ENCODE results near the gene DUOXA1. TPM values are rescaled to one million over a fixed set of nuclear protein-coding genes. Genes with fewer than 3 reads are reported as not detected.
A peak's percentile ranks its signal among the peaks of the same experiment; 100 is the strongest.

The DUOXA1 gene
- total RNA-seq, 1 donor: not detected

GRCh38 chr15:45146405-45146804 is 16.7 kb upstream of the DUOXA1 start:
- DNase-seq (ENCODE audit: low read depth): peak; percentile 4
- H3K4me3 ChIP-seq (ENCODE audit: low read depth, low read length): no peak overlapping the region
- no peak for TF ChIP-seq CTCF (IDR thresholded peaks at IDR 0.05; ENCODE audit: insufficient read depth, low read depth, low read length)

GRCh38 chr15:45144775-45145174 is 15.1 kb upstream of the DUOXA1 start:
- no peak for DNase-seq (ENCODE audit: low read depth)
- no peak overlapping the region for H3K4me3 ChIP-seq (ENCODE audit: low read depth, low read length)
- TF ChIP-seq CTCF (IDR thresholded peaks at IDR 0.05; ENCODE audit: insufficient read depth, low read depth, low read length): no peak

- no peak overlapping the region for H3K4me3 ChIP-seq (ENCODE audit: low read depth, low read length)
- DNase-seq (ENCODE audit: low read depth): no peak
- TF ChIP-seq CTCF (IDR thresholded peaks at IDR 0.05; ENCODE audit: insufficient read depth, low read depth, low read length): no peak
Observed at GRCh38 chr15:45143946-45144345, 14.3 kb upstream of the DUOXA1 start.

- DNase-seq (ENCODE audit: low read depth): no peak
- TF ChIP-seq CTCF (IDR thresholded peaks at IDR 0.05; ENCODE audit: insufficient read depth, low read depth, low read length): no peak
- H3K4me3 ChIP-seq (ENCODE audit: low read depth, low read length): no peak overlapping the region
Observed at GRCh38 chr15:45143056-45143455, 13.4 kb upstream of the DUOXA1 start.

GRCh38 chr15:45141386-45141785 is 11.7 kb upstream of the DUOXA1 start:
- no peak overlapping the region for H3K4me3 ChIP-seq (ENCODE audit: low read depth, low read length)

GRCh38 chr15:45140557-45141250 is 11.0 kb upstream of the DUOXA1 start:
- TF ChIP-seq CTCF (IDR thresholded peaks at IDR 0.05; ENCODE audit: insufficient read depth, low read depth, low read length): no peak
- H3K4me3 ChIP-seq (ENCODE audit: low read depth, low read length): no peak overlapping the region
- no peak for DNase-seq (ENCODE audit: low read depth)

More at GRCh38 chr15:45141386-45141785, 11.7 kb upstream of the DUOXA1 start:
- TF ChIP-seq CTCF (IDR thresholded peaks at IDR 0.05; ENCODE audit: insufficient read depth, low read depth, low read length): no peak
- no peak for DNase-seq (ENCODE audit: low read depth)

- H3K4me3 ChIP-seq (ENCODE audit: low read depth, low read length): no peak overlapping the region
- DNase-seq (ENCODE audit: low read depth): no peak
- no peak for TF ChIP-seq CTCF (IDR thresholded peaks at IDR 0.05; ENCODE audit: insufficient read depth, low read depth, low read length)
Observed at GRCh38 chr15:45139770-45140169, 10.1 kb upstream of the DUOXA1 start.
